Measurements from ENCODE around the gene TRPV2. TPM values are rescaled to one million over a fixed set of nuclear protein-coding genes. Genes with fewer than 3 reads are reported as not detected.

The TRPV2 gene
- total and polyA plus RNA-seq, 9 of the 15 experiments (the other 6 are each of a cell fraction or from before 2014, with no cell fraction given) = 10.0 to 97.5 (median 30.3) TPM

DNA sequence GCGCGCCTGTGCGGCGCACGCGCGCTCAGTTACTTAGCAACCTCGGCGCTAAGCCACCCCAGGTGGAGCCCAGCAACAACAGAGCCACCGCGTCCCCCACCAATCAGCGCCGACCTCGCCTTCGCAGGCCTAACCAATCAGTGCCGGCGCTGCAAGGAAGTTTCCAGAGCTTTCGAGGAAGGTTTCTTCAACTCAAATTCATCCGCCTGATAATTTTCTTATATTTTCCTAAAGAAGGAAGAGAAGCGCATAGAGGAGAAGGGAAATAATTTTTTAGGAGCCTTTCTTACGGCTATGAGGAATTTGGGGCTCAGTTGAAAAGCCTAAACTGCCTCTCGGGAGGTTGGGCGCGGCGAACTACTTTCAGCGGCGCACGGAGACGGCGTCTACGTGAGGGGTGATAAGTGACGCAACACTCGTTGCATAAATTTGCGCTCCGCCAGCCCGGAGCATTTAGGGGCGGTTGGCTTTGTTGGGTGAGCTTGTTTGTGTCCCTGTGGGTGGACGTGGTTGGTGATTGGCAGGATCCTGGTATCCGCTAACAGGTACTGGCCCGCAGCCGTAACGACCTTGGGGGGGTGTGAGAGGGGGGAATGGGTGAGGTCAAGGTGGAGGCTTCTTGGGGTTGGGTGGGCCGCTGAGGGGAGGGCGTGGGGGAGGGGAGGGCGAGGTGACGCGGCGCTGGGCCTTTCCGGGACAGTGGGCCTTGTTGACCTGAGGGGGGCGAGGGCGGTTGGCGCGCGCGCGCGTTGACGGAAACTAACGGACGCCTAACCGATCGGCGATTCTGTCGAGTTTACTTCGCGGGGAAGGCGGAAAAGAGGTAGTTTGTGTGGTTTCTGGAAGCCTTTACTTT lies 34.5 kb upstream of the TRPV2 start, which contains the start of gene UBB (continued):
- TF ChIP-seq, protein P1, sequence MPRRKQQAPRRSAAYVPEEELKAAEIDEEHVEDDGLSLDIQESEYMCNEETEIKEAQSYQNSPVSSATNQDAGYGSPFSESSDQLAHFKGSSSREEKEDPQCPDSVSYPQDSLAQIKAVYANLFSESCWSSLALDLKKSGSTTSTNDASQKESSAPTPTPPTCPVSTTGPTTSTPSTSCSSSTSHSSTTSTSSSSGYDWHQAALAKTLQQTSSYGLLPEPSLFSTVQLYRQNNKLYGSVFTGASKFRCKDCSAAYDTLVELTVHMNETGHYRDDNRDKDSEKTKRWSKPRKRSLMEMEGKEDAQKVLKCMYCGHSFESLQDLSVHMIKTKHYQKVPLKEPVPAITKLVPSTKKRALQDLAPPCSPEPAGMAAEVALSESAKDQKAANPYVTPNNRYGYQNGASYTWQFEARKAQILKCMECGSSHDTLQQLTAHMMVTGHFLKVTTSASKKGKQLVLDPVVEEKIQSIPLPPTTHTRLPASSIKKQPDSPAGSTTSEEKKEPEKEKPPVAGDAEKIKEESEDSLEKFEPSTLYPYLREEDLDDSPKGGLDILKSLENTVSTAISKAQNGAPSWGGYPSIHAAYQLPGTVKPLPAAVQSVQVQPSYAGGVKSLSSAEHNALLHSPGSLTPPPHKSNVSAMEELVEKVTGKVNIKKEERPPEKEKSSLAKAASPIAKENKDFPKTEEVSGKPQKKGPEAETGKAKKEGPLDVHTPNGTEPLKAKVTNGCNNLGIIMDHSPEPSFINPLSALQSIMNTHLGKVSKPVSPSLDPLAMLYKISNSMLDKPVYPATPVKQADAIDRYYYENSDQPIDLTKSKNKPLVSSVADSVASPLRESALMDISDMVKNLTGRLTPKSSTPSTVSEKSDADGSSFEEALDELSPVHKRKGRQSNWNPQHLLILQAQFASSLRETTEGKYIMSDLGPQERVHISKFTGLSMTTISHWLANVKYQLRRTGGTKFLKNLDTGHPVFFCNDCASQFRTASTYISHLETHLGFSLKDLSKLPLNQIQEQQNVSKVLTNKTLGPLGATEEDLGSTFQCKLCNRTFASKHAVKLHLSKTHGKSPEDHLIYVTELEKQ (CRISPR knock-in tag; IDR thresholded peaks at IDR 0.05) = no peak
- peak; percentile 43; the same call in 1 of the 2 replicates for TF ChIP-seq BCL6 (CRISPR knock-in tag; IDR thresholded peaks at IDR 0.05)
- peak; percentile 68 for TF ChIP-seq NFIC (IDR thresholded peaks at IDR 0.05)
- TF ChIP-seq ZKSCAN8 (CRISPR knock-in tag; IDR thresholded peaks at IDR 0.05) = no peak
- peak; percentile 62; the same call in 1 of the 2 replicates for TF ChIP-seq JUNB (CRISPR knock-in tag; conservative IDR thresholded peaks at IDR 0.05)
- TF ChIP-seq, protein P2, sequence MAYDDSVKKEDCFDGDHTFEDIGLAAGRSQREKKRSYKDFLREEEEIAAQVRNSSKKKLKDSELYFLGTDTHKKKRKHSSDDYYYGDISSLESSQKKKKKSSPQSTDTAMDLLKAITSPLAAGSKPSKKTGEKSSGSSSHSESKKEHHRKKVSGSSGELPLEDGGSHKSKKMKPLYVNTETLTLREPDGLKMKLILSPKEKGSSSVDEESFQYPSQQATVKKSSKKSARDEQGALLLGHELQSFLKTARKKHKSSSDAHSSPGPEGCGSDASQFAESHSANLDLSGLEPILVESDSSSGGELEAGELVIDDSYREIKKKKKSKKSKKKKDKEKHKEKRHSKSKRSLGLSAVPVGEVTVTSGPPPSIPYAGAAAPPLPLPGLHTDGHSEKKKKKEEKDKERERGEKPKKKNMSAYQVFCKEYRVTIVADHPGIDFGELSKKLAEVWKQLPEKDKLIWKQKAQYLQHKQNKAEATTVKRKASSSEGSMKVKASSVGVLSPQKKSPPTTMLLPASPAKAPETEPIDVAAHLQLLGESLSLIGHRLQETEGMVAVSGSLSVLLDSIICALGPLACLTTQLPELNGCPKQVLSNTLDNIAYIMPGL (CRISPR knock-in tag; IDR thresholded peaks at IDR 0.05) = no peak
- TF ChIP-seq, protein P3, sequence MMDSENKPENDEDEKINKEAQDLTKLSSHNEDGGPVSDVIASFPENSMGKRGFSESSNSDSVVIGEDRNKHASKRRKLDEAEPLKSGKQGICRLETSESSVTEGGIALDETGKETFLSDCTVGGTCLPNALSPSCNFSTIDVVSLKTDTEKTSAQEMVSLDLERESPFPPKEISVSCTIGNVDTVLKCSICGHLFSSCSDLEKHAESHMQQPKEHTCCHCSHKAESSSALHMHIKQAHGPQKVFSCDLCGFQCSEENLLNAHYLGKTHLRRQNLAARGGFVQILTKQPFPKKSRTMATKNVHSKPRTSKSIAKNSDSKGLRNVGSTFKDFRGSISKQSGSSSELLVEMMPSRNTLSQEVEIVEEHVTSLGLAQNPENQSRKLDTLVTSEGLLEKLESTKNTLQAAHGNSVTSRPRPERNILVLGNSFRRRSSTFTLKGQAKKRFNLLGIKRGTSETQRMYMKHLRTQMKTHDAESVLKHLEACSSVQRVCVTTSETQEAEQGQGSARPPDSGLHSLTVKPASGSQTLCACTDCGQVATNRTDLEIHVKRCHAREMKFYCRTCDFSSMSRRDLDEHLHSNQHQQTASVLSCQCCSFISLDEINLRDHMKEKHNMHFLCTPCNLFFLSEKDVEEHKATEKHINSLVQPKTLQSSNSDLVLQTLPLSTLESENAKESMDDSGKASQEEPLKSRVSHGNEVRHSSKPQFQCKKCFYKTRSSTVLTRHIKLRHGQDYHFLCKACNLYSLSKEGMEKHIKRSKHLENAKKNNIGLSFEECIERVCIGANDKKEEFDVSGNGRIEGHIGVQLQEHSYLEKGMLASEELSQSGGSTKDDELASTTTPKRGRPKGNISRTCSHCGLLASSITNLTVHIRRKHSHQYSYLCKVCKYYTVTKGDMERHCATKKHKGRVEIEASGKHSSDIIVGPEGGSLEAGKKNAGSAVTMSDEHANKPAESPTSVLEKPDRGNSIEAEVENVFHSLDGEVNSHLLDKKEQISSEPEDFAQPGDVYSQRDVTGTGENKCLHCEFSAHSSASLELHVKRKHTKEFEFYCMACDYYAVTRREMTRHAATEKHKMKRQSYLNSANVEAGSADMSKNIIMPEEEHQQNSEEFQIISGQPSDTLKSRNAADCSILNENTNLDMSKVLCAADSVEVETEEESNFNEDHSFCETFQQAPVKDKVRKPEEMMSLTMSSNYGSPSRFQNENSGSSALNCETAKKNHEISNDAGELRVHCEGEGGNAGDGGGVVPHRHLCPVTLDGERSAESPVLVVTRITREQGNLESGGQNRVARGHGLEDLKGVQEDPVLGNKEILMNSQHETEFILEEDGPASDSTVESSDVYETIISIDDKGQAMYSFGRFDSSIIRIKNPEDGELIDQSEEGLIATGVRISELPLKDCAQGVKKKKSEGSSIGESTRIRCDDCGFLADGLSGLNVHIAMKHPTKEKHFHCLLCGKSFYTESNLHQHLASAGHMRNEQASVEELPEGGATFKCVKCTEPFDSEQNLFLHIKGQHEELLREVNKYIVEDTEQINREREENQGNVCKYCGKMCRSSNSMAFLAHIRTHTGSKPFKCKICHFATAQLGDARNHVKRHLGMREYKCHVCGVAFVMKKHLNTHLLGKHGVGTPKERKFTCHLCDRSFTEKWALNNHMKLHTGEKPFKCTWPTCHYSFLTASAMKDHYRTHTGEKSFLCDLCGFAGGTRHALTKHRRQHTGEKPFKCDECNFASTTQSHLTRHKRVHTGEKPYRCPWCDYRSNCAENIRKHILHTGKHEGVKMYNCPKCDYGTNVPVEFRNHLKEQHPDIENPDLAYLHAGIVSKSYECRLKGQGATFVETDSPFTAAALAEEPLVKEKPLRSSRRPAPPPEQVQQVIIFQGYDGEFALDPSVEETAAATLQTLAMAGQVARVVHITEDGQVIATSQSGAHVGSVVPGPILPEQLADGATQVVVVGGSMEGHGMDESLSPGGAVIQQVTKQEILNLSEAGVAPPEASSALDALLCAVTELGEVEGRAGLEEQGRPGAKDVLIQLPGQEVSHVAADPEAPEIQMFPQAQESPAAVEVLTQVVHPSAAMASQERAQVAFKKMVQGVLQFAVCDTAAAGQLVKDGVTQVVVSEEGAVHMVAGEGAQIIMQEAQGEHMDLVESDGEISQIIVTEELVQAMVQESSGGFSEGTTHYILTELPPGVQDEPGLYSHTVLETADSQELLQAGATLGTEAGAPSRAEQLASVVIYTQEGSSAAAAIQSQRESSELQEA (IDR thresholded peaks at IDR 0.05; ENCODE audit: low read depth) = no peak
- TF ChIP-seq BACH1 (tag; IDR thresholded peaks at IDR 0.05) = peak; percentile 44; the same call in 1 of the 2 replicates
- TF ChIP-seq MTF1 (CRISPR knock-in tag; IDR thresholded peaks at IDR 0.05; ENCODE audit: borderline replicate concordance) = no peak
- peak; percentile 10; the same call in 1 of the 2 replicates for TF ChIP-seq MXI1 (IDR thresholded peaks at IDR 0.05; ENCODE audit: low read depth, low read length)
- TF ChIP-seq XRCC5 (IDR thresholded peaks at IDR 0.05; ENCODE audit: low read depth, low read length) = 0 out of 2 replicates have a peak, but pooled peaks have one; percentile 23
- peak; percentile 94 for TF ChIP-seq PML (IDR thresholded peaks at IDR 0.05; ENCODE audit: low read length)
- TF ChIP-seq GTF2A2 (tag; IDR thresholded peaks at IDR 0.05) = peak; percentile 97
